Mesothelial cell of epicardium (in vitro differentiated cells): ENCODE results near the gene GALNT9. TPM values are rescaled to one million over a fixed set of nuclear protein-coding genes. Genes with fewer than 3 reads are reported as not detected.

Experiments used
- DNase-seq, 2 experiments: peaks; one replicate each; pipeline ENCODE4 v3.0.0; 2021; ENCODE audit warnings: low spot score in 2 of 2; ENCODE audit not compliant: unreplicated experiment in 2 of 2
- H3K27ac Mint-ChIP-seq: 2 replicates; pipeline ENCODE4 v1.8.0; 2021; ENCODE audit warnings: mixed read lengths
- H3K27me3 Mint-ChIP-seq: 2 replicates; pipeline ENCODE4 v1.8.0; 2021; ENCODE audit warnings: low read depth, mixed read lengths
- H3K36me3 Mint-ChIP-seq: 2 replicates; pipeline ENCODE4 v1.8.0; 2021; ENCODE audit warnings: mixed read lengths
- H3K4me1 Mint-ChIP-seq: 2 replicates; pipeline ENCODE4 v1.8.0; 2021; ENCODE audit warnings: mixed read lengths
- H3K4me3 Mint-ChIP-seq: 2 replicates; pipeline ENCODE4 v1.8.0; 2021; ENCODE audit warnings: mild to moderate bottlenecking, moderate library complexity, mixed read lengths
- H3K9me3 Mint-ChIP-seq: 2 replicates; pipeline ENCODE4 v1.8.0; 2021; ENCODE audit warnings: mixed read lengths
- total RNA-seq: library from RNA; stranded (reverse); gene quantifications from 3 replicates; pipeline ENCODE4 v1.2.1, GENCODE V29; 2021
- TF ChIP-seq, protein P1 (sequence below): fragments of 200-600 bp; sonication (generic); IDR thresholded peaks from one replicate; pipeline ENCODE4 v1.5.0; 2021; ENCODE audit warnings: antibody characterized with exemption; ENCODE audit not compliant: unreplicated experiment

Gene GALNT9
- total RNA-seq, 1 donor from 2014 or later, result 4.8 TPM

DNA sequence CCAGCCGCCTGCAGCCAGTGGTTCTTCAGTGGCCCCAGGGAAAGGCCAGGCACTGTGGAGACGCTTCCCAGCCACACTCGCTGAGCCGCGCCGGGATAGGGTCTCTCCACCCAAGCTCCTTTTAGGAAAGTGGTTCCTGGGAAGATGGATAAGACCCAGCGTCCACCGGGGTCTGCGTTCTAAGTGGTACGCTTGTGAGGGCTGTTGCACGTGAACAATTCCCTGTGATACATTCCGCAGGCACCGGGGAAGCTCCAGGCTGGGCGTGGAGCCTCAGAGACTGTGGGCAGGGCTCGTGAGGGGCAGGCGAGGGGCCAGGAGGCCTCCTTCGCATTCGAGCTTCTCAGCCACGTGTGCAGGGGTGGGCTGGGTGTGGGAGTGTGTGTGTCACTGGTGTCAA, 48.4 kb downstream of the GALNT9 start:
- Mint-ChIP-seq H3K27me3 (peaks cover 60% of the 10 kb centered on the region), H3K4me3 (no peak overlapping the region), H3K36me3 (no peaks in the 10 kb centered on the region), H3K9me3 (no peaks in the 10 kb centered on the region), H3K4me1 (peaks cover 19% of the 10 kb centered on the region), H3K27ac (no peak overlapping the region)
- TF ChIP-seq, protein P1, sequence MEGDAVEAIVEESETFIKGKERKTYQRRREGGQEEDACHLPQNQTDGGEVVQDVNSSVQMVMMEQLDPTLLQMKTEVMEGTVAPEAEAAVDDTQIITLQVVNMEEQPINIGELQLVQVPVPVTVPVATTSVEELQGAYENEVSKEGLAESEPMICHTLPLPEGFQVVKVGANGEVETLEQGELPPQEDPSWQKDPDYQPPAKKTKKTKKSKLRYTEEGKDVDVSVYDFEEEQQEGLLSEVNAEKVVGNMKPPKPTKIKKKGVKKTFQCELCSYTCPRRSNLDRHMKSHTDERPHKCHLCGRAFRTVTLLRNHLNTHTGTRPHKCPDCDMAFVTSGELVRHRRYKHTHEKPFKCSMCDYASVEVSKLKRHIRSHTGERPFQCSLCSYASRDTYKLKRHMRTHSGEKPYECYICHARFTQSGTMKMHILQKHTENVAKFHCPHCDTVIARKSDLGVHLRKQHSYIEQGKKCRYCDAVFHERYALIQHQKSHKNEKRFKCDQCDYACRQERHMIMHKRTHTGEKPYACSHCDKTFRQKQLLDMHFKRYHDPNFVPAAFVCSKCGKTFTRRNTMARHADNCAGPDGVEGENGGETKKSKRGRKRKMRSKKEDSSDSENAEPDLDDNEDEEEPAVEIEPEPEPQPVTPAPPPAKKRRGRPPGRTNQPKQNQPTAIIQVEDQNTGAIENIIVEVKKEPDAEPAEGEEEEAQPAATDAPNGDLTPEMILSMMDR, result no peak
- DNase-seq, result no peak

DNA sequence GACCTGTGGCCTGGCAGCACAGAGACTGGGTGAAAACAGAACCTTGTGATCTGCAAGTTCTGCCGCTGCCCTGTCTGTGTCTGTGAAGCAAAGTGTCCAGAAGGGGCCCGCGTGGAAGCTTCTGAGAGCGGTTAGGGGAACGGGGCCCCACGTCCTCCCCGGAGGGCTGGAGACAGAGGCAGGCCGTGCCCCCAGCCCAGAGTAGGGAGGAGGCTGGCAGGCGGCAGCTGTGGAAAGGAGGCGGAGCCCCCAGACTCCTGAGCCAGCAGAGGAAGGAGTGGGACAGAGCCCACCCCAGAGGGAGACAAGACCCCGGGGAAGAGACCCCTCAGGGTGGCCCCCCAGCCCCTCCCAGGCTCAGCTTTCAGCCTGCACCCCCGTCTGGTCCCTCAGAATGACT, 49.0 kb downstream of the GALNT9 start:
- no peak for DNase-seq
- no peaks in the 10 kb centered on the region for H3K9me3 Mint-ChIP-seq
- peaks cover 16% of the 10 kb centered on the region for H3K4me1 Mint-ChIP-seq
- H3K27ac Mint-ChIP-seq, result no peak overlapping the region
- H3K4me3 Mint-ChIP-seq, result no peak overlapping the region
- H3K36me3 Mint-ChIP-seq, result no peaks in the 10 kb centered on the region
- peaks cover 61% of the 10 kb centered on the region for H3K27me3 Mint-ChIP-seq
- TF ChIP-seq, protein P1, result no peak

DNA sequence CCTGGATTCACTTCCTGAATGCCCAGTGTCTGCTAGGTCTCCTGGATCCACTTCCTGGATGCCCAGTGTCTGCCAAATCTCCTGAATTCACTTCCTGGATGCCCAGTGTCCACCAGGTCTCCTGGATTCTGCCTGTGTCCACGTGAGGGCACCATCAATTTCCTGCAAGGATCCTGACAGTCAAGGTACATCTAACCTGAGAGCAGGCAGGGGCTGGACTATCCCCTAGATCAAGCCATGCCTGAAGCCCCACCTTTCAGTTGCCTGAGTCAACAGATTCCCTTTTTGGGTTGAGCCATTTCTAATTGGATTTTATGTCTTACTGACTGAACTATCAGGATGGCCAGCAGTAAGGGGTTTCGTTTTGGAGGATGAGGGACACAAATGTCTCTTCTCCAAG, 49.5 kb downstream of the GALNT9 start:
- H3K27me3 Mint-ChIP-seq, result peaks cover 61% of the 10 kb centered on the region
- no peak overlapping the region for H3K27ac Mint-ChIP-seq
- TF ChIP-seq, protein P1, result no peak
- H3K9me3 Mint-ChIP-seq, result no peaks in the 10 kb centered on the region
- DNase-seq, result no peak
- no peaks in the 10 kb centered on the region for H3K36me3 Mint-ChIP-seq
- no peak overlapping the region for H3K4me3 Mint-ChIP-seq
- peaks cover 18% of the 10 kb centered on the region for H3K4me1 Mint-ChIP-seq

DNA sequence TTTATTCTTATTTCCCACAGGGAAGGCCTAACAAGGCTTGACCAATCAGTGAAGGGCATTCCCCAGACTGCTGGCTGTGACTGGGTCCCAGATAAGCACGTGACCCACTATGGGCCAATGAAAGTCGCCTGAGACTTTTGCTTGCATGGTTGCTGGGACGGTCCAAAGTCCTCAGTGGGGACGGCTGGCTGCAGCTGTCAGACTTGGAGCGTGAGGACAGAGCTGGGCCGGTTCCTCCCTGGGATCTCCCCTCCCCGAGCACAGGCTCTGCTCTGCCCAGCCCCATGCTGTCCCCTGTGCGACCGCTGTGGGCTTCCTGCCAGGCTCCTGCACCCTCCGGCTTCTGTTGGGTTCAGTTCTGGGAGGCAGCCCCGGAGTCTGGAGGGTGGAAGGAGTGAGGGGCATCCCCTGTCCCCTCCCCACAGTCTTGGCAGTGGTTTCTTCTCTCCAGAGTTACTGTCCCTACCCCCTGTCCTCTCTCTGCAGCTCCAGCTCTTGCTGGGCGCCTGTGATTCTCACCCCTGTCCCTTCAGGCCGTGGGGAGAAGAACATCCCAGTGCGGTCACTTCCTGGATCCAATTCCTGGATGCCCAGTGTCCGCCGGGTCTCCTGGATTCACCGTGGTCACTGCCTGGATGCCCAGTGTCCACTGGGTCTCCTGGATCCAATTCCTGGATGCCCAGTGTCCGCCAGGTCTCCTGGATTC, 50.1 kb downstream of the GALNT9 start:
- TF ChIP-seq, protein P1, result no peak
- no peaks in the 10 kb centered on the region for H3K9me3 Mint-ChIP-seq
- H3K4me3 Mint-ChIP-seq, result no peak overlapping the region
- H3K36me3 Mint-ChIP-seq, result no peaks in the 10 kb centered on the region
- no peak for DNase-seq
- peaks cover 19% of the 10 kb centered on the region for H3K4me1 Mint-ChIP-seq
- peaks cover 61% of the 10 kb centered on the region for H3K27me3 Mint-ChIP-seq
- no peak overlapping the region for H3K27ac Mint-ChIP-seq

DNA sequence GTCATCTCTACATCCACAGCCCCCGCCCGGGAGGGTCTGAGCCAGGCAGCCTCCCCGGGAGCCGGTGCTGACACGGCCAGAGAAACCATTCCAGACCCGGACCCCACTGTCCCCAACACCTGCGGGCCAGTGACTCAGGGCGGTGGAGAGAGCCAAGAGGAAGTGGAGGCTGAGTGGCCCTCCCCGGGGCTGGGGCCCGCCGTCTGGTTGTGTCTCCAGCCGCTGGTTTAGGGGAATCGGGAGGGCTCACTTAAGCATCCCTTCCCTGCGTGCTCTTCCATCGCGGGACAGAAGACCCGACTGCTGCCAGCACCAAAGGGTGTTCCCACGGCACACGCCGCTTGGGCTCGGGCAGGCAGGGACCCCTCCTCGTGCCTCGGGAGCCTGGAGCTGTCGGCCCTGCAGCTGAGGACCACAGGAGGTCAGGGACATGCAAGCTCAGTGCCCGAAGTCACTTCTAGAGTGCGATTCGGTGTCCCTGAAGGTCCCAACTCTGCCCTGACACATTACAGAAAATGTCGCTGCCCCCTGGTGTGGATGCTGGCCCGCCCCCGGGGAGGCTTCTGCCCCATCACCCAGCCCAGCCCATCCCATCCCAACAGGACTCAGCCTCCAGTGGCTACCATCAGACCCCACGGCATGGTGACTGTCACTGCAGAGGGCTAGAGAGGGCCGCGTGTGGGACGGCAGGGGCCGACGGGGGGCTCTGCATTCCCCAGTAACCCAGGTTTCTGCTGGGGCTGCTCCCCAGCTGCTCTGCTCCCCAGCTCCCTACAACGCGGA, 50.8 kb downstream of the GALNT9 start:
- Mint-ChIP-seq H3K36me3 (no peaks in the 10 kb centered on the region), H3K9me3 (no peaks in the 10 kb centered on the region), H3K27ac (no peak overlapping the region), H3K4me3 (no peak overlapping the region), H3K4me1 (peaks cover 15% of the 10 kb centered on the region), H3K27me3 (peaks cover 58% of the 10 kb centered on the region)
- TF ChIP-seq, protein P1, result no peak
- no peak for DNase-seq
